CD4-positive, CD25-positive, alpha-beta regulatory T cell (primary cell): ENCODE measurements around the gene FSTL4. TPM values are rescaled to one million over a fixed set of nuclear protein-coding genes. Genes with fewer than 3 reads are reported as not detected.
A peak's percentile ranks its signal among the peaks of the same experiment; 100 is the strongest.
"Not testable (repeated sequence)": the region's sequence is repeated elsewhere in the genome, so short reads cannot be mapped to it uniquely, and the experiment has no call there.

Experiments used
- ATAC-seq, 2 donors: fragments of 150-1000 bp; cut with Tn5 transposase; one replicate each; pipeline ENCODE4 v1.10.0; 2021; ENCODE audit warnings: low read depth in 2 of 2, moderate number of reproducible peaks in 2 of 2, moderate library complexity in 1 of 2
- DNase-seq, 3 donors: peaks; one replicate each; pipeline versions ENCODE4 v3.0.0 to v3.0.0-alpha.2; 2012 to 2022; ENCODE audit warnings: mixed read lengths in 1 of 3
- H3K27ac ChIP-seq: one replicate; pipeline ENCODE4 v1.7.0; 2013; ENCODE audit warnings: mild to moderate bottlenecking, low read length; ENCODE audit not compliant: insufficient read depth, poor library complexity, severe bottlenecking
- H3K27me3 ChIP-seq: one replicate; pipeline ENCODE4 v1.7.0; 2013; ENCODE audit warnings: low read length; ENCODE audit not compliant: control insufficient read depth, insufficient read depth
- H3K36me3 ChIP-seq: one replicate; pipeline ENCODE4 v1.7.0; 2013; ENCODE audit warnings: mild to moderate bottlenecking, low read length, moderate library complexity; ENCODE audit not compliant: control insufficient read depth, insufficient read depth
- H3K4me1 ChIP-seq: 2 replicates; pipeline ENCODE4 v1.7.0; 2013; ENCODE audit warnings: mild to moderate bottlenecking, low read length; ENCODE audit not compliant: insufficient read depth, control insufficient read depth, poor library complexity, severe bottlenecking
- H3K4me3 ChIP-seq: one replicate; pipeline ENCODE4 v1.7.0; 2013; ENCODE audit warnings: low read depth, mild to moderate bottlenecking, low read length, moderate library complexity
- H3K9me3 ChIP-seq, 2 experiments: 1 replicate in 1 of 2; 2 replicates in 1 of 2; pipeline ENCODE4 v1.7.0; 2013; ENCODE audit warnings: low read length in 2 of 2, mild to moderate bottlenecking in 1 of 2, moderate library complexity in 1 of 2; ENCODE audit not compliant: control insufficient read depth in 2 of 2
- H3K27ac Mint-ChIP-seq, 3 donors: one replicate each; pipeline ENCODE4 v1.8.0; 2020 to 2022; ENCODE audit warnings: mild to moderate bottlenecking in 3 of 3, mixed read lengths in 3 of 3, moderate library complexity in 2 of 3
- H3K27me3 Mint-ChIP-seq: one replicate; pipeline ENCODE4 v1.8.0; 2022; ENCODE audit warnings: mild to moderate bottlenecking, mixed read lengths
- H3K36me3 Mint-ChIP-seq: one replicate; pipeline ENCODE4 v1.8.0; 2020; ENCODE audit warnings: mixed read lengths
- H3K4me1 Mint-ChIP-seq, 4 donors: one replicate each; pipeline ENCODE4 v1.8.0; 2020 to 2022; ENCODE audit warnings: mixed read lengths in 4 of 4, mild to moderate bottlenecking in 1 of 4
- H3K4me3 Mint-ChIP-seq, 4 donors: one replicate each; pipeline ENCODE4 v1.8.0; 2020 to 2022; ENCODE audit warnings: mild to moderate bottlenecking in 4 of 4, mixed read lengths in 4 of 4, moderate library complexity in 3 of 4
- H3K9me3 Mint-ChIP-seq, 7 donors: one replicate each; pipeline ENCODE4 v1.8.0; 2020 to 2022; ENCODE audit warnings: mixed read lengths in 7 of 7, mild to moderate bottlenecking in 3 of 7, moderate library complexity in 2 of 7
- polyA plus RNA-seq, 4 donors: library from polyadenylated mRNA; unstranded; fragments of 300-500 nt; fragmentation: Illumina TruSeq; gene quantifications; one replicate each; pipeline ENCODE4 v1.2.3, GENCODE V29; 2021
- total RNA-seq: library from RNA; stranded (reverse); gene quantifications from one replicate; pipeline ENCODE4 v1.2.3, GENCODE V29; 2022

The FSTL4 gene
- total and polyA plus RNA-seq, 5 donors from 2014 or later: 0.57 TPM; not detected in 4

- no peaks in the 10 kb centered on the region for H3K9me3 Mint-ChIP-seq
- no peak overlapping the region for H3K4me3 ChIP-seq
Observed at GRCh38 chr5:133552925-133553525, 59.3 kb downstream of the FSTL4 start.

GRCh38 chr5:133546500-133546899, 65.8 kb downstream of the FSTL4 start:
- Histone ChIP-seq H3K4me3 (no peak overlapping the region), H3K9me3 (no peaks in the 10 kb centered on the region), H3K4me1 (no peaks in the 10 kb centered on the region), H3K27me3 (peaks cover 2% of the 10 kb centered on the region), H3K27ac (no peak overlapping the region), H3K36me3 (no peaks in the 10 kb centered on the region)
- Mint-ChIP-seq H3K4me1 (no peaks in the 10 kb centered on the region), H3K36me3 (no peaks in the 10 kb centered on the region), H3K27me3 (peaks cover 21% of the 10 kb centered on the region), H3K27ac (no peak overlapping the region), H3K4me3 (no peak overlapping the region), H3K9me3 (peaks cover 0 to 7% (median 0%) of the 10 kb centered on the region in 7 donors)
- DNase-seq (no peak), ATAC-seq (no peak)

More at GRCh38 chr5:133552925-133553525, 59.3 kb downstream of the FSTL4 start:
- Mint-ChIP-seq H3K27ac (no peak overlapping the region), H3K27me3 (peaks cover 31% of the 10 kb centered on the region), H3K36me3 (no peaks in the 10 kb centered on the region), H3K4me3 (no peak overlapping the region), H3K4me1 (no peaks in the 10 kb centered on the region)
- Histone ChIP-seq H3K4me1 (no peaks in the 10 kb centered on the region), H3K27me3 (peaks cover 7% of the 10 kb centered on the region), H3K36me3 (no peaks in the 10 kb centered on the region), H3K9me3 (no peaks in the 10 kb centered on the region), H3K27ac (no peak overlapping the region)
- DNase-seq (peak in 2 of 3 donors; percentile 17 to 59), ATAC-seq (no peak)

GRCh38 chr5:133544346-133544745, 68.0 kb downstream of the FSTL4 start:
- no peaks in the 10 kb centered on the region for H3K9me3 ChIP-seq
- Mint-ChIP-seq H3K36me3 (no peaks in the 10 kb centered on the region), H3K4me1 (no peaks in the 10 kb centered on the region), H3K9me3 (peaks cover 0 to 7% (median 0%) of the 10 kb centered on the region in 7 donors), H3K4me3 (no peak overlapping the region), H3K27ac (no peak overlapping the region), H3K27me3 (peaks cover 22% of the 10 kb centered on the region)
- H3K36me3 ChIP-seq: no peaks in the 10 kb centered on the region
- no peak overlapping the region for H3K27ac ChIP-seq
- no peak for ATAC-seq
- H3K27me3 ChIP-seq: peaks cover 6% of the 10 kb centered on the region
- no peak for DNase-seq
- no peaks in the 10 kb centered on the region for H3K4me1 ChIP-seq
- H3K4me3 ChIP-seq: no peak overlapping the region

GRCh38 chr5:133539818-133540217, 72.5 kb downstream of the FSTL4 start:
- Mint-ChIP-seq H3K4me1 (no peaks in the 10 kb centered on the region), H3K27ac (no peak overlapping the region), H3K36me3 (no peaks in the 10 kb centered on the region), H3K27me3 (peaks cover 39% of the 10 kb centered on the region), H3K9me3 (peaks cover 0 to 3% (median 0%) of the 10 kb centered on the region in 7 donors), H3K4me3 (no peak overlapping the region)
- Histone ChIP-seq H3K9me3 (no peaks in the 10 kb centered on the region), H3K27ac (no peak overlapping the region), H3K4me3 (no peak overlapping the region), H3K36me3 (no peaks in the 10 kb centered on the region), H3K4me1 (no peaks in the 10 kb centered on the region), H3K27me3 (peaks cover 16% of the 10 kb centered on the region)
- DNase-seq (no peak), ATAC-seq (no peak)

GRCh38 chr5:133538718-133539117, 73.6 kb downstream of the FSTL4 start:
- Histone ChIP-seq H3K27me3 (peaks cover 16% of the 10 kb centered on the region), H3K4me3 (no peak overlapping the region), H3K27ac (no peak overlapping the region), H3K9me3 (no peaks in the 10 kb centered on the region), H3K4me1 (no peaks in the 10 kb centered on the region), H3K36me3 (no peaks in the 10 kb centered on the region)
- DNase-seq (no peak), ATAC-seq (no peak)
- Mint-ChIP-seq H3K9me3 (peaks cover 0 to 3% (median 0%) of the 10 kb centered on the region in 7 donors), H3K36me3 (no peaks in the 10 kb centered on the region), H3K27ac (no peak overlapping the region), H3K4me1 (no peaks in the 10 kb centered on the region), H3K27me3 (peaks cover 41% of the 10 kb centered on the region), H3K4me3 (no peak overlapping the region)

- H3K4me3 Mint-ChIP-seq, ATAC-seq, H3K9me3 ChIP-seq, H3K4me1 Mint-ChIP-seq, DNase-seq, H3K27ac ChIP-seq, H3K4me1 ChIP-seq, H3K27ac Mint-ChIP-seq, H3K36me3 Mint-ChIP-seq, H3K9me3 Mint-ChIP-seq, H3K36me3 ChIP-seq, H3K4me3 ChIP-seq: not testable (repeated sequence)
- H3K27me3 ChIP-seq: peaks cover 12% of the 10 kb centered on the region
- H3K27me3 Mint-ChIP-seq: peaks cover 34% of the 10 kb centered on the region
Observed at GRCh38 chr5:133535241-133535929, 77.0 kb downstream of the FSTL4 start.

- peaks cover 27% of the 10 kb centered on the region for H3K27me3 Mint-ChIP-seq
- H3K9me3 Mint-ChIP-seq: no peaks in the 10 kb centered on the region
- Histone ChIP-seq H3K4me3 (no peak overlapping the region), H3K9me3 (no peaks in the 10 kb centered on the region), H3K36me3 (no peaks in the 10 kb centered on the region), H3K27ac (no peak overlapping the region), H3K27me3 (peaks cover 12% of the 10 kb centered on the region), H3K4me1 (no peaks in the 10 kb centered on the region)
- ATAC-seq (no peak), DNase-seq (no peak)
- no peak overlapping the region for H3K27ac Mint-ChIP-seq
- H3K4me3 Mint-ChIP-seq: no peak overlapping the region
- H3K4me1 Mint-ChIP-seq: no peaks in the 10 kb centered on the region
- no peaks in the 10 kb centered on the region for H3K36me3 Mint-ChIP-seq
Observed at GRCh38 chr5:133534566-133534965, 77.8 kb downstream of the FSTL4 start.

GRCh38 chr5:133533541-133533940, 78.8 kb downstream of the FSTL4 start:
- Mint-ChIP-seq H3K4me1 (no peaks in the 10 kb centered on the region), H3K4me3 (no peak overlapping the region), H3K27me3 (peaks cover 22% of the 10 kb centered on the region), H3K36me3 (no peaks in the 10 kb centered on the region), H3K27ac (no peak overlapping the region), H3K9me3 (no peaks in the 10 kb centered on the region)
- no peak overlapping the region for H3K27ac ChIP-seq
- DNase-seq (no peak), ATAC-seq (no peak)
- no peak overlapping the region for H3K4me3 ChIP-seq
- H3K36me3 ChIP-seq: no peaks in the 10 kb centered on the region
- peaks cover 8% of the 10 kb centered on the region for H3K27me3 ChIP-seq
- H3K4me1 ChIP-seq: no peaks in the 10 kb centered on the region
- no peaks in the 10 kb centered on the region for H3K9me3 ChIP-seq
